Peyer's patch (tissue), 4 donors: ENCODE results near the gene FCRL6. TPM values are rescaled to one million over a fixed set of nuclear protein-coding genes. Genes with fewer than 3 reads are reported as not detected.

ENCODE experiments used
- DNase-seq, 3 donors: peaks; one replicate each; pipeline ENCODE4 v3.0.0-alpha.2; 2017 to 2019
- H3K27ac ChIP-seq, 4 donors: fragments of 200-600 bp; sonication (generic); one replicate each; pipeline ENCODE4 v1.5.1; 2016 to 2019
- H3K27me3 ChIP-seq, 2 donors: fragments of 200-600 bp; sonication (generic); one replicate each; pipeline ENCODE4 v1.5.1; 2019
- H3K36me3 ChIP-seq, 3 donors: fragments of 200-600 bp; sonication (generic); one replicate each; pipeline ENCODE4 v1.5.1; 2016 to 2019
- H3K4me1 ChIP-seq, 4 donors: fragments of 200-600 bp; sonication (generic); one replicate each; pipeline ENCODE4 v1.5.1; 2016 to 2019
- H3K4me3 ChIP-seq, 4 donors: fragments of 200-600 bp; sonication (generic); 1 replicate in 3 of 4; 2 replicates in 1 of 4; pipeline ENCODE4 v1.5.1; 2016 to 2019; ENCODE audit warnings: mild to moderate bottlenecking in 1 of 4
- H3K9me3 ChIP-seq, 4 donors: fragments of 200-600 bp; sonication (generic); one replicate each; pipeline ENCODE4 v1.5.1; 2016 to 2019; ENCODE audit warnings: mild to moderate bottlenecking in 1 of 4
- CTCF ChIP-seq, 6 experiments: fragments of 450-650 bp in 4 of 6; fragments of 200-600 bp in 2 of 6; sonication (generic) in 1 of 6; IDR thresholded peaks; one replicate each; pipeline ENCODE4 v1.5.1; 2017 to 2019; ENCODE audit warnings: antibody characterized with exemption in 6 of 6, mild to moderate bottlenecking in 3 of 6, moderate library complexity in 1 of 6
- POLR2A ChIP-seq, 2 donors: fragments of 450-650 bp; IDR thresholded peaks; one replicate each; pipeline ENCODE4 v1.5.1; 2017; ENCODE audit warnings: antibody characterized with exemption in 2 of 2, mild to moderate bottlenecking in 2 of 2, moderate library complexity in 2 of 2
- total RNA-seq, 4 donors: library from RNA; depleted of rRNA; stranded (reverse); fragments of >200 nt; gene quantifications; one replicate each; pipeline ENCODE4 v1.1.0, GENCODE V29; 2016

The FCRL6 gene
- total RNA-seq, 4 donors from 2014 or later = 2.4 to 13.2 TPM; not detected in 2

- Histone ChIP-seq H3K4me3 (peak overlapping the region; percentile 46 to 73 (median 62)), H3K36me3 (no peaks in the 10 kb centered on the region), H3K27ac (peak overlapping the region; percentile 76 to 97 (median 94)), H3K27me3 (no peaks in the 10 kb centered on the region), H3K4me1 (peaks cover 0 to 7% (median 2%) of the 10 kb centered on the region in 4 donors), H3K9me3 (no peaks in the 10 kb centered on the region)
- peak; percentile 86 to 90 for TF ChIP-seq POLR2A (IDR thresholded peaks at IDR 0.05)
- TF ChIP-seq CTCF (IDR thresholded peaks at IDR 0.05) = peak in 3 of 6 experiments; percentile 12 to 46 (median 32)
- DNase-seq = peak; percentile 63 to 92 (median 91)
Measured at GRCh38 chr1:159854693-159855192, 52.6 kb downstream of the FCRL6 start.

- no peak for TF ChIP-seq CTCF (IDR thresholded peaks at IDR 0.05)
- Histone ChIP-seq H3K9me3 (no peaks in the 10 kb centered on the region), H3K27me3 (no peaks in the 10 kb centered on the region), H3K27ac (no peak overlapping the region), H3K4me3 (no peak overlapping the region), H3K36me3 (no peaks in the 10 kb centered on the region), H3K4me1 (peaks cover 0 to 7% (median 2%) of the 10 kb centered on the region in 4 donors)
- DNase-seq = no peak
Measured at GRCh38 chr1:159855709-159856108, 53.5 kb downstream of the FCRL6 start.

- H3K4me1 ChIP-seq = peaks cover 0 to 7% (median 2%) of the 10 kb centered on the region in 4 donors
- no peak for DNase-seq
- no peak overlapping the region for H3K27ac ChIP-seq
- no peak overlapping the region for H3K4me3 ChIP-seq
- no peaks in the 10 kb centered on the region for H3K36me3 ChIP-seq
- TF ChIP-seq CTCF (IDR thresholded peaks at IDR 0.05) (no peak), POLR2A (IDR thresholded peaks at IDR 0.05) (no peak)
- no peaks in the 10 kb centered on the region for H3K27me3 ChIP-seq
- no peaks in the 10 kb centered on the region for H3K9me3 ChIP-seq
Measured at GRCh38 chr1:159856576-159856975, 54.4 kb downstream of the FCRL6 start.

GRCh38 chr1:159857889-159858288, 55.7 kb downstream of the FCRL6 start:
- Histone ChIP-seq H3K4me3 (no peak overlapping the region), H3K36me3 (no peaks in the 10 kb centered on the region), H3K27me3 (no peaks in the 10 kb centered on the region), H3K4me1 (peaks cover 0 to 7% (median 2%) of the 10 kb centered on the region in 4 donors), H3K27ac (no peak overlapping the region), H3K9me3 (no peaks in the 10 kb centered on the region)
- no peak for DNase-seq
- no peak for TF ChIP-seq CTCF (IDR thresholded peaks at IDR 0.05)
- no peak for TF ChIP-seq POLR2A (IDR thresholded peaks at IDR 0.05)

- TF ChIP-seq CTCF (IDR thresholded peaks at IDR 0.05) (no peak), POLR2A (IDR thresholded peaks at IDR 0.05) (no peak)
- no peaks in the 10 kb centered on the region for H3K36me3 ChIP-seq
- no peak overlapping the region for H3K27ac ChIP-seq
- H3K4me1 ChIP-seq = peaks cover 0 to 4% (median 1%) of the 10 kb centered on the region in 4 donors
- H3K9me3 ChIP-seq = no peaks in the 10 kb centered on the region
- no peak overlapping the region for H3K4me3 ChIP-seq
- H3K27me3 ChIP-seq = no peaks in the 10 kb centered on the region
- DNase-seq = no peak
Measured at GRCh38 chr1:159859767-159860322, 57.7 kb downstream of the FCRL6 start.
